Body of pancreas (tissue), 4 donors: ENCODE results near the gene RNU1-3. TPM values are rescaled to one million over a fixed set of nuclear protein-coding genes. Genes with fewer than 3 reads are reported as not detected.
"Not testable (repeated sequence)": the region's sequence is repeated elsewhere in the genome, so short reads cannot be mapped to it uniquely, and the experiment has no call there.

Experiments
- ATAC-seq: fragments of 150-250 bp; one replicate; pipeline ENCODE4 v1.9.1; 2016
- DNase-seq, 4 donors: peaks; one replicate each; pipeline ENCODE4 v3.0.0-alpha.2; 2019
- H3K27ac ChIP-seq, 4 donors: fragments of 200-600 bp; sonication (generic); 1 replicate in 3 of 4; 2 replicates in 1 of 4; pipeline versions ENCODE4 v1.5.1 to v1.6.1; 2016 to 2019; ENCODE audit warnings: mild to moderate bottlenecking in 1 of 4, mixed read lengths in 1 of 4, moderate library complexity in 1 of 4
- H3K27me3 ChIP-seq, 2 donors: fragments of 200-600 bp; sonication (generic); one replicate each; pipeline ENCODE4 v1.6.0; 2016; ENCODE audit warnings: mild to moderate bottlenecking in 1 of 2
- H3K36me3 ChIP-seq, 2 donors: fragments of 200-600 bp; sonication (generic); replicated peaks in 1 of 2; 2 replicates each; pipeline ENCODE4 v1.5.1; 2016; ENCODE audit warnings: low read depth in 2 of 2; ENCODE audit not compliant: insufficient read depth in 1 of 2
- H3K4me1 ChIP-seq: fragments of 200-600 bp; sonication (generic); one replicate; pipeline ENCODE4 v1.6.0; 2016
- H3K4me3 ChIP-seq, 2 donors: fragments of 200-600 bp; sonication (generic); 1 replicate in 1 of 2; 2 replicates in 1 of 2; pipeline ENCODE4 v1.5.1; 2016 to 2019
- H3K9me3 ChIP-seq, 3 donors: fragments of 200-600 bp; sonication (generic); 1 replicate in 2 of 3; 2 replicates in 1 of 3; pipeline ENCODE4 v1.5.1; 2016
- CTCF ChIP-seq, 7 experiments: fragments of 450-650 bp in 4 of 7; fragments of 200-600 bp in 3 of 7; sonication (generic) in 3 of 7; IDR thresholded peaks; one replicate each; pipeline ENCODE4 v1.5.1; 2016 to 2019; ENCODE audit warnings: antibody characterized with exemption in 7 of 7
- POLR2A ChIP-seq, 3 donors: fragments of 450-650 bp; IDR thresholded peaks; one replicate each; pipeline ENCODE4 v1.6.1; 2016; ENCODE audit warnings: antibody characterized with exemption in 3 of 3, mild to moderate bottlenecking in 2 of 3
- WGBS, 2 donors: methylation state at CpG; one replicate each; pipeline ENCODE4 v1.1.5; 2017; 5-methylcytosine and 5-hydroxymethylcytosine counted together
- intact Hi-C: fragments of 100-400 bp; cut with DNase I; formaldehyde crosslinking; loops from one replicate; pipeline ENCODE4 v1.15.1; 2023
- total RNA-seq, 2 donors: library from RNA; depleted of rRNA; stranded (reverse); fragments of >200 nt; gene quantifications; one replicate each; pipeline ENCODE4 v1.1.0, GENCODE V29; 2016

RNU1-3 gene
- total RNA-seq, 2 donors from 2014 or later: under 0.01 to 15,479 TPM

GRCh38 chr1:16631248-16632043 lies 35.3 kb downstream of the RNU1-3 start:
- ATAC-seq: no peak
- Histone ChIP-seq H3K27me3 (no peaks in the 10 kb centered on the region), H3K9me3 (no peaks in the 10 kb centered on the region), H3K27ac (no peak overlapping the region), H3K36me3 (peaks cover 0 to 26% of the 10 kb centered on the region in 2 donors), H3K4me1 (peaks cover 7% of the 10 kb centered on the region), H3K4me3 (no peak overlapping the region)
- 85 to 93% methylated on average over 20 of the region's 20 CpGs for WGBS, 2 donors
- DNase-seq: peak; percentile 3 to 28 (median 15)
- no peak for TF ChIP-seq POLR2A (IDR thresholded peaks at IDR 0.05)
- TF ChIP-seq CTCF (IDR thresholded peaks at IDR 0.05): no peak
- intact Hi-C loops: no loop called here

- Histone ChIP-seq H3K4me3 (no peak overlapping the region), H3K27ac (no peak overlapping the region), H3K27me3 (no peaks in the 10 kb centered on the region), H3K4me1 (peaks cover 7% of the 10 kb centered on the region), H3K36me3 (peaks cover 4 to 31% of the 10 kb centered on the region in 2 donors), H3K9me3 (no peaks in the 10 kb centered on the region)
- peak in 2 of 4 donors; percentile 13 to 21 for DNase-seq
- 90% methylated on average over 36 of the region's 36 CpGs for WGBS, 2 donors
- intact Hi-C loops: no loop called here
- ATAC-seq: no peak
- TF ChIP-seq CTCF (IDR thresholded peaks at IDR 0.05) (no peak), POLR2A (IDR thresholded peaks at IDR 0.05) (no peak)
These were observed 36.0 kb downstream of the RNU1-3 start for GRCh38 chr1:16630661-16631247.

- H3K4me3 ChIP-seq, ATAC-seq, H3K27me3 ChIP-seq, intact Hi-C loops, H3K4me1 ChIP-seq, H3K9me3 ChIP-seq, H3K27ac ChIP-seq: not testable (repeated sequence)
- DNase-seq: peak in 2 of 4 donors; percentile 10 to 19
- WGBS, 2 donors: 90 to 93% methylated on average over 21 of the region's 21 CpGs
- peaks cover 7 to 35% of the 10 kb centered on the region in 2 donors for H3K36me3 ChIP-seq
These were observed 36.7 kb downstream of the RNU1-3 start for GRCh38 chr1:16629916-16630530.

GRCh38 chr1:16628361-16629111 lies 38.2 kb downstream of the RNU1-3 start:
- peaks cover 19% of the 10 kb centered on the region for H3K4me1 ChIP-seq
- H3K4me3 ChIP-seq: no peak overlapping the region
- H3K9me3 ChIP-seq: no peaks in the 10 kb centered on the region
- ATAC-seq (no peak), DNase-seq (peak in 2 of 4 donors; percentile 2 to 19)
- 91 to 94% methylated on average over 19 of the region's 19 CpGs for WGBS, 2 donors
- peaks cover 7 to 32% of the 10 kb centered on the region in 2 donors for H3K36me3 ChIP-seq
- TF ChIP-seq POLR2A (IDR thresholded peaks at IDR 0.05): no peak
- TF ChIP-seq CTCF (IDR thresholded peaks at IDR 0.05): no peak
- no peaks in the 10 kb centered on the region for H3K27me3 ChIP-seq
- intact Hi-C loops: no loop called here
- no peak overlapping the region for H3K27ac ChIP-seq

GRCh38 chr1:16626409-16626983 lies 40.3 kb downstream of the RNU1-3 start:
- DNase-seq, H3K27ac ChIP-seq, H3K9me3 ChIP-seq, H3K4me3 ChIP-seq, intact Hi-C loops, H3K27me3 ChIP-seq, ATAC-seq: not testable (repeated sequence)
- Histone ChIP-seq H3K36me3 (peaks cover 7 to 25% of the 10 kb centered on the region in 2 donors), H3K4me1 (peaks cover 16% of the 10 kb centered on the region)
- WGBS, 2 donors: 86 to 89% methylated on average over 14 to 15 of the region's 15 CpGs
